GM19438 (cell line): Measurements from ENCODE around the gene TMEM132D.

Experiments
- ATAC-seq: cut with Tn5 transposase; IDR thresholded peaks from one replicate; pipeline ENCODE4 v1.9.1; 2021; ENCODE audit warnings: low read depth; ENCODE audit not compliant: unreplicated experiment

The TMEM132D gene

GRCh38 chr12:129873833-129874208 lies 30.0 kb downstream of the TMEM132D start:
- ATAC-seq: no peak

- ATAC-seq: no peak
Observed at GRCh38 chr12:129873111-129873832, 30.6 kb downstream of the TMEM132D start.

GRCh38 chr12:129871991-129872972 lies 31.5 kb downstream of the TMEM132D start:
- no peak for ATAC-seq

- no peak for ATAC-seq
Observed at GRCh38 chr12:129870796-129871195, 33.0 kb downstream of the TMEM132D start.

- ATAC-seq: no peak
Observed at GRCh38 chr12:129870136-129870535, 33.7 kb downstream of the TMEM132D start.

- no peak for ATAC-seq
Observed at GRCh38 chr12:129868575-129868974, 35.2 kb downstream of the TMEM132D start.

GRCh38 chr12:129863938-129864337 lies 39.9 kb downstream of the TMEM132D start:
- no peak for ATAC-seq

- no peak for ATAC-seq
Observed at GRCh38 chr12:129862561-129863175, 41.2 kb downstream of the TMEM132D start.

GRCh38 chr12:129861951-129862350 lies 41.9 kb downstream of the TMEM132D start:
- ATAC-seq: no peak

- ATAC-seq: no peak
Observed at GRCh38 chr12:129854591-129854990, 49.2 kb downstream of the TMEM132D start.

- no peak for ATAC-seq
Observed at GRCh38 chr12:129851296-129851695, 52.5 kb downstream of the TMEM132D start.

GRCh38 chr12:129848876-129849275 lies 54.9 kb downstream of the TMEM132D start:
- no peak for ATAC-seq

- ATAC-seq: no peak
Observed at GRCh38 chr12:129847063-129847462, 56.8 kb downstream of the TMEM132D start.

- ATAC-seq: no peak
Observed at GRCh38 chr12:129844662-129845220, 59.1 kb downstream of the TMEM132D start.

- ATAC-seq: no peak
Observed at GRCh38 chr12:129841251-129841650, 62.6 kb downstream of the TMEM132D start.

- no peak for ATAC-seq
Observed at GRCh38 chr12:129840145-129840884, 63.5 kb downstream of the TMEM132D start.

GRCh38 chr12:129839679-129840078 lies 64.1 kb downstream of the TMEM132D start:
- no peak for ATAC-seq

GRCh38 chr12:129831294-129831693 lies 72.5 kb downstream of the TMEM132D start:
- ATAC-seq: no peak

- no peak for ATAC-seq
Observed at GRCh38 chr12:129830796-129831195, 73.0 kb downstream of the TMEM132D start.

- ATAC-seq: no peak
Observed at GRCh38 chr12:129827866-129828384, 75.9 kb downstream of the TMEM132D start.
